ENCODE measurements around the gene ST8SIA5. TPM values are rescaled to one million over a fixed set of nuclear protein-coding genes. Genes with fewer than 3 reads are reported as not detected.

ST8SIA5 gene
- total and polyA plus RNA-seq, 2 experiments from 2014 or later: not detected

DNA sequence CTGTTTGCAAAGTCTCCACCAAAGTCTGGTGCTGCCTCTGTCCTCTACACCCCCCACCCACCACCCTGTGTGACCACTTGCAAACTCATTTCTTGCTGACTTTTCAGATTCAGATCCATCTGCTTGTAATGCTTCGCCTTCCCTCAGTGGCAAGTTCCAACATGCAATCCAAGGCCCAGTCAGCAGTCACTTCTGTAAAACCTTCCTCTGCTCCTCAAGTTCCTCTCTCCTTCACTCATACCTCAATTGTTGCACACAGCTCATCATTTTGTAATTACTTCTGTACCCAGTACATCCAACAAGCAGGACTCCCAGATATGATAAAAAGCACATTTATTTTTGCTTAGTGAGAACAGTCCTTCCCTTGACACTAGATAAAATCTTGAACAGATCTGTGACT, 93.3 kb downstream of the ST8SIA5 start:
- WGBS, 2 experiments (ENCODE audit: low coverage in 1 of 2, low lambda C conversion rate in 2 of 2, missing lambda C conversion rate in 2 of 2): 50 to 62% methylated on average over 1 of the region's 1 CpG
- Histone ChIP-seq H3K27me3 (replicated peaks; ENCODE audit: insufficient read depth) (no peaks in the 10 kb centered on the region), H3F3A (ENCODE audit: insufficient read depth) (no peaks in the 10 kb centered on the region), H3K9me3 (ENCODE audit: low read depth) (no peaks in the 10 kb centered on the region), H3K79me2 (ENCODE audit: insufficient read depth) (no peaks in the 10 kb centered on the region), H4K20me1 (ENCODE audit: insufficient read depth) (no peaks in the 10 kb centered on the region), H3K9ac (no peak overlapping the region), H3K9me2 (ENCODE audit: insufficient read depth) (no peaks in the 10 kb centered on the region), H3K4me2 (ENCODE audit: unreplicated experiment) (no peak overlapping the region), H3K27ac (no peak overlapping the region), H2AFZ (no peak overlapping the region), H3K4me3 (no peak overlapping the region), H3K36me3 (ENCODE audit: low read depth) (no peaks in the 10 kb centered on the region), H3K4me1 (ENCODE audit: insufficient read depth) (no peaks in the 10 kb centered on the region)
- in situ Hi-C loops (cut with MboI): no loop called here
- DNase-seq: no peak
- TF ChIP-seq EZH2 (IDR thresholded peaks at IDR 0.05; ENCODE audit: insufficient read depth, poor library complexity, severe bottlenecking) (no peak), EZH2phosphoT487 (IDR thresholded peaks at IDR 0.05; ENCODE audit: insufficient read depth, low read depth) (no peak)

DNA sequence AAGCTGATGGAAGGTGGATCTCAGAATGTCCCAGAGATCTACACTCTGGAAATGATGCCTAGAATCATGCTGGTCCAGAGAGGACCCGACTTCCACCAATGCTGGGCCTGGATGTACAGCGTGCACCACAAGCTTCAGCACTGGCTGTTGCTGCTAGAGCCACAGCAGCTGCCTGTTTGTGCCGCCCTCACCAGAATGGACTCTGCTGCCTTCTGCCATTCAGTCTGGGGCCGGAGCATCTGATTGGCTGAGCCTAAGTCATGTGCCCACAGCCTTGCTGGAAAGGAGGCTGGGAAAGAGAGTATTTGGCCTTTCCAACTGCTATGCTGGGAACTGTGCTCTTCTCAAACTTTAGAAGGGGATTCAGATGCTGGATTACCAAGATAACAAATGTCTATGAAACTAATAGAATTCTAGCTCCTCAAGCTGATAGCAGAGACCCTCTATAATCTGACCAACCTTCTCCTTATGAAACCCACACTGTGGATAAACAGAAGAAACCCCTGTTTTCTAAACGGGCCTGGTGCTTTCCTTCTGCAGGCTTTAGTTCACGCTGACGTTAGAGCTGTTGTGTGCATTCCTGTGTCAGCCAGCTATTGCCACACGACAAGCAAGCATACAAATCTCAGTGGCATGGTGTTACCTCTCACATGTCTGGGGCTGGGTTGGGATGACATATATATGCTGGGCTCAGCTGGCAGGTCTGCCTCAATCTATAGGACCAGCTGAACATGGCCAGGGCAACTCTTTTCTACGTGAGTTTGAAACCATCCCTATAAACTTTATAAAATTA, 95.7 kb downstream of the ST8SIA5 start:
- Histone ChIP-seq H3K36me3 (ENCODE audit: low read depth) (no peaks in the 10 kb centered on the region), H4K20me1 (ENCODE audit: insufficient read depth) (no peaks in the 10 kb centered on the region), H3K4me1 (ENCODE audit: insufficient read depth) (no peaks in the 10 kb centered on the region), H3K9ac (no peak overlapping the region), H3K4me3 (no peak overlapping the region), H3K9me2 (ENCODE audit: insufficient read depth) (no peaks in the 10 kb centered on the region), H3K79me2 (ENCODE audit: insufficient read depth) (no peaks in the 10 kb centered on the region), H3K4me2 (ENCODE audit: unreplicated experiment) (no peak overlapping the region), H2AFZ (peak overlapping the region; percentile 52; the same call in 1 of the 2 replicates), H3F3A (ENCODE audit: insufficient read depth) (no peaks in the 10 kb centered on the region), H3K27ac (no peak overlapping the region), H3K9me3 (ENCODE audit: low read depth) (no peaks in the 10 kb centered on the region), H3K27me3 (replicated peaks; ENCODE audit: insufficient read depth) (no peaks in the 10 kb centered on the region)
- WGBS, 2 experiments (ENCODE audit: low coverage in 1 of 2, low lambda C conversion rate in 2 of 2, missing lambda C conversion rate in 2 of 2): 23 to 24% methylated on average over 9 of the region's 9 CpGs
- peak; percentile 55 for DNase-seq
- TF ChIP-seq EZH2phosphoT487 (IDR thresholded peaks at IDR 0.05; ENCODE audit: insufficient read depth, low read depth) (no peak), EZH2 (IDR thresholded peaks at IDR 0.05; ENCODE audit: insufficient read depth, poor library complexity, severe bottlenecking) (no peak)
- in situ Hi-C loops (cut with MboI): no loop called here

DNA sequence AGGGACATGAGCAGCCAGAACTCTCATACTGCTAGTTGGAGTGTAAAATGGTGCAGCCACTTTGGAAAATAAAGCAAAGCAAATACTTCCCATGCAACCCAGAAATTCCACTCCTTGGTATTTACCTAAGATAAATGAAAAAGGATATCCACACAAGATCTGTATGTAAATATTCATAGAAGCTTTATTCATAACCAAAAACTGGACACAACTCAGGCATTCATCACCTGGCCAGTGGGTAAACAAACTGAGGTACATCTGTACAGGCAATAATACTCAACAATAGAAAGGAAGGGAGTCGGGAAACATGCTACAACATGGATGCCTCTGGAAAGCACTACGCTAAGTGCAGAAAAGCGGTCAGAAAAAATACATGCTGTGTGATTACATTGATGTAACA, 97.4 kb downstream of the ST8SIA5 start:
- no peaks in the 10 kb centered on the region for H3F3A ChIP-seq (ENCODE audit: insufficient read depth)
- WGBS, 2 experiments (ENCODE audit: low coverage in 1 of 2, low lambda C conversion rate in 2 of 2, missing lambda C conversion rate in 2 of 2): 70 to 75% methylated on average over 3 of the region's 3 CpGs
- no peak overlapping the region for H2AFZ ChIP-seq
- H3K9ac ChIP-seq: no peak overlapping the region
- no peaks in the 10 kb centered on the region for H3K9me3 ChIP-seq (ENCODE audit: low read depth)
- 0 out of 2 replicates have a peak, but pooled peaks cover 5% of the 10 kb centered on the region for H3K27me3 ChIP-seq (replicated peaks; ENCODE audit: insufficient read depth)
- H3K4me2 ChIP-seq (ENCODE audit: unreplicated experiment): no peak overlapping the region
- no peaks in the 10 kb centered on the region for H3K36me3 ChIP-seq (ENCODE audit: low read depth)
- DNase-seq: no peak
- no peak overlapping the region for H3K4me3 ChIP-seq
- H3K9me2 ChIP-seq (ENCODE audit: insufficient read depth): no peaks in the 10 kb centered on the region
- in situ Hi-C loops (cut with MboI): loop anchor here (10.0 kb wide), 2 partner anchors 375 to 515 kb away; no protein-coding TSS in a partner anchor
- H3K79me2 ChIP-seq (ENCODE audit: insufficient read depth): no peaks in the 10 kb centered on the region
- H3K4me1 ChIP-seq (ENCODE audit: insufficient read depth): no peaks in the 10 kb centered on the region
- H4K20me1 ChIP-seq (ENCODE audit: insufficient read depth): no peaks in the 10 kb centered on the region
- H3K27ac ChIP-seq: no peak overlapping the region
- TF ChIP-seq EZH2phosphoT487 (IDR thresholded peaks at IDR 0.05; ENCODE audit: insufficient read depth, low read depth): no peak
- TF ChIP-seq EZH2 (IDR thresholded peaks at IDR 0.05; ENCODE audit: insufficient read depth, poor library complexity, severe bottlenecking): no peak

DNA sequence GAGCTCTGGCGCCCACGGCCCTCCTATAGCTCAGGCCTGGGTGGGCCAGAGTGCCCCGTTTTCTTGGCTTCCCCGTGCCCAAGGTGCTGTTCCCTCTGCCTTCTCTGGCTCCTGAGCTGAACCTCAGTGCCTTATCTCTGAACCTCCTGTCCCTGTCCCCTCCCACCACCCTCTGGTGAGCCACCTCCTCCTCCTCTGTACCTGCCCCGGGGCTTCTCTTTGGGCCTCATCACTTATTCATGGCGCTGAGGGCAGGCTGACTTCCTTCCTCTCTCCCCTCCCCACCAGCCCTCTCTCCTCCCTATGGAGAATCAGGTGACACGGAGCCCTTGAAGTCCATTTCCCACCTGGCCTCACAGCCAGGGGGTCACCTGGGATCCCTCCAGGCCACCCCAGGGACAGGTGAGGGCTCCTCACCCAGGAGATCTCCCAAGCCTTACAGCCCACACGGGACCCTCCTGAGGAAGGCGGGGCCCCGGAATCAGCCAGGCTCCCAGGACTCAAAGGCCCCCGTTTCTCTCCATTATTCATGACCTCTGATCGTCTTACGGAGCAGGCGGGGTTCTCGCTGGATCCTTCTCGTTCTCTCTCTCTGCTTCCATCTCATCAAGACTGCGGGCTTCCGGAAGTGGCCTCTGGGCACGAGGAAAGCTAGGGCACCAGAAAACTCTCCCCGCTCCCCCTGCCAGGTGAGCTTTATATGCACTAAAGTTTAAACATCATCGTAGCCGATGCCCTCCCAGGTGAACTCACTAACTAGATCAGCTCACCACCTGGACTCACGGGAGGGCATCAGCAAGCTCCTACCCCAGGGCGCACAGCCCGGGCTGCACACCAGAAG, 99.5 kb downstream of the ST8SIA5 start, which contains the start of gene LOXHD1:
LOXHD1 (minus strand) TSS at position 106 of the 841 bp plus-strand sequence. CDS start 187 bp downstream, outside the sequence.
- H3K4me3 ChIP-seq: no peak within 1 kb of the TSS
- in situ Hi-C loops (cut with MboI): loop anchor here (10.0 kb wide), 2 partner anchors 373 to 513 kb away; no protein-coding TSS in a partner anchor
- H3K4me1 ChIP-seq (ENCODE audit: insufficient read depth): no peaks in the 10 kb centered on the region
- no peak within 1 kb of the TSS for H3K9ac ChIP-seq
- H3K79me2 ChIP-seq (ENCODE audit: insufficient read depth): no peaks in the 10 kb centered on the region
- H3K27me3 ChIP-seq (replicated peaks; ENCODE audit: insufficient read depth): peaks cover 17% of the 10 kb centered on the region
- H3K4me2 ChIP-seq (ENCODE audit: unreplicated experiment): no peak within 1 kb of the TSS
- H2AFZ ChIP-seq: no peak within 1 kb of the TSS
- no peak for DNase-seq
- H3K9me3 ChIP-seq (ENCODE audit: low read depth): no peaks in the 10 kb centered on the region
- no peak for TF ChIP-seq EZH2phosphoT487 (IDR thresholded peaks at IDR 0.05; ENCODE audit: insufficient read depth, low read depth)
- no peak for TF ChIP-seq EZH2 (IDR thresholded peaks at IDR 0.05; ENCODE audit: insufficient read depth, poor library complexity, severe bottlenecking)
- whole genome bisulfite sequencing, 2 experiments (ENCODE audit: low coverage in 1 of 2, low lambda C conversion rate in 2 of 2, missing lambda C conversion rate in 2 of 2): 59 to 60% methylated on average over 25 of the region's 25 CpGs
- H3F3A ChIP-seq (ENCODE audit: insufficient read depth): no peaks in the 10 kb centered on the region
- H3K9me2 ChIP-seq (ENCODE audit: insufficient read depth): no peaks in the 10 kb centered on the region
- no peak within 1 kb of the TSS for H3K27ac ChIP-seq
- H4K20me1 ChIP-seq (ENCODE audit: insufficient read depth): no peaks in the 10 kb centered on the region
- H3K36me3 ChIP-seq (ENCODE audit: low read depth): no peaks in the 10 kb centered on the region

Measured in GM23248 (cell line).